ENCODE results near the gene IL15.

GRCh38 chr4:141668200-141668910 lies 32.0 kb downstream of the IL15 start:
- no peak for TF ChIP-seq POLR2A (IDR thresholded peaks at IDR 0.05)
- TF ChIP-seq CTCF (IDR thresholded peaks at IDR 0.05): no peak
- TF ChIP-seq POLR2AphosphoS5 (IDR thresholded peaks at IDR 0.05; ENCODE audit: insufficient read depth in 1 of 2, low read depth in 1 of 2): no peak
